HepG2 (cell line): ENCODE measurements around the gene AQP10. TPM values are rescaled to one million over a fixed set of nuclear protein-coding genes. Genes with fewer than 3 reads are reported as not detected.
A peak's percentile ranks its signal among the peaks of the same experiment; 100 is the strongest.

Experiments
- ATM ChIP-seq: fragments of 450-650 bp; IDR thresholded peaks from 2 replicates; pipeline ENCODE4 v1.7.1; 2017; ENCODE audit warnings: mild to moderate bottlenecking, borderline replicate concordance
- FOXK2 ChIP-seq: fragments of 450-650 bp; IDR thresholded peaks from 2 replicates; pipeline ENCODE4 v1.6.1; 2016
- GATAD1 ChIP-seq: IDR thresholded peaks from 2 replicates; pipeline ENCODE4 v1.6.1; 2016; ENCODE audit warnings: missing genetic modification reagents, missing compliant biosample characterization
- HMG20B ChIP-seq: conservative IDR thresholded peaks from 2 replicates; pipeline ENCODE4 v1.6.1; 2016; ENCODE audit warnings: missing genetic modification reagents, missing compliant biosample characterization
- JDP2 ChIP-seq: sonication (generic); formaldehyde crosslinking; IDR thresholded peaks from 2 replicates; pipeline ENCODE4 v1.8.1; 2022; ENCODE audit warnings: missing genetic modification reagents, borderline replicate concordance
- KLF15 ChIP-seq: sonication (generic); formaldehyde crosslinking; IDR thresholded peaks from 2 replicates; pipeline ENCODE4 v1.8.1; 2023; ENCODE audit warnings: borderline replicate concordance, mild to moderate bottlenecking, inconsistent platforms, missing genetic modification reagents, mixed read lengths
- NFRKB ChIP-seq: fragments of 450-650 bp; IDR thresholded peaks from 2 replicates; pipeline ENCODE4 v1.6.1; 2017
- SAP130 ChIP-seq: IDR thresholded peaks from 2 replicates; pipeline ENCODE4 v1.6.1; 2016; ENCODE audit warnings: low read depth
- SP5 ChIP-seq: IDR thresholded peaks from 2 replicates; pipeline ENCODE4 v1.6.1; 2016; ENCODE audit warnings: low read depth, borderline replicate concordance
- TMF1 ChIP-seq: sonication (generic); formaldehyde crosslinking; IDR thresholded peaks from 2 replicates; pipeline ENCODE4 v1.8.1; 2022; ENCODE audit warnings: low read depth, missing genetic modification reagents
- TOE1 ChIP-seq: sonication (generic); formaldehyde crosslinking; IDR thresholded peaks from 2 replicates; pipeline ENCODE4 v1.4.0; 2020; ENCODE audit warnings: mild to moderate bottlenecking, missing genetic modification reagents
- YY1 ChIP-seq: IDR thresholded peaks from 2 replicates; pipeline ENCODE4 v1.6.1; 2011; ENCODE audit warnings: low read length, low read depth, moderate library complexity, mild to moderate bottlenecking; ENCODE audit not compliant: insufficient read depth, insufficient replicate concordance
- ZBTB8A ChIP-seq: sonication (generic); formaldehyde crosslinking; IDR thresholded peaks from 2 replicates; pipeline ENCODE4 v1.4.0; 2020; ENCODE audit warnings: mild to moderate bottlenecking, low read depth, missing genetic modification reagents, borderline replicate concordance
- ZMYM3 ChIP-seq: sonication (generic); formaldehyde crosslinking; IDR thresholded peaks from 2 replicates; pipeline ENCODE4 v1.5.1; 2020; ENCODE audit warnings: mild to moderate bottlenecking, missing genetic modification reagents
- ZNF253 ChIP-seq: sonication (generic); formaldehyde crosslinking; IDR thresholded peaks from 2 replicates; pipeline ENCODE4 v1.8.0; 2022; ENCODE audit warnings: mild to moderate bottlenecking, missing genetic modification reagents, borderline replicate concordance
- ZNF557 ChIP-seq: sonication (generic); formaldehyde crosslinking; IDR thresholded peaks from 2 replicates; pipeline ENCODE4 v1.4.0; 2020; ENCODE audit warnings: missing genetic modification reagents
- ZNF713 ChIP-seq: sonication (generic); formaldehyde crosslinking; IDR thresholded peaks from 2 replicates; pipeline ENCODE4 v1.4.0; 2020; ENCODE audit warnings: mild to moderate bottlenecking, missing genetic modification reagents
- ZNF746 ChIP-seq: sonication (generic); formaldehyde crosslinking; IDR thresholded peaks from 2 replicates; pipeline ENCODE4 v1.8.0; 2022; ENCODE audit warnings: mild to moderate bottlenecking, missing genetic modification reagents
- ZSCAN30 ChIP-seq: sonication (generic); formaldehyde crosslinking; IDR thresholded peaks from 2 replicates; pipeline ENCODE4 v1.5.0; 2020; ENCODE audit warnings: mild to moderate bottlenecking, missing genetic modification reagents
- polyA plus RNA-seq, 8 experiments: library from polyadenylated mRNA; depleted of rRNA in 3 of 8; stranded (reverse) in 7 of 8; unstranded in 1 of 8; fragments of >200 nt; fragmentation: Illumina TruSeq in 4 of 8; extraction: Trizol in 4 of 8; gene quantifications; 2 replicates each; pipeline versions ENCODE4 v1.2.1 to v1.2.3, GENCODE V29; 2011 to 2016; ENCODE audit warnings: low read depth in 4 of 8, missing spikeins in 1 of 8, mixed read lengths in 1 of 8; ENCODE audit not compliant: insufficient read depth in 1 of 8
- total RNA-seq, 5 experiments: library from RNA; depleted of rRNA; stranded (reverse); fragments of >200 nt; fragmentation: Illumina TruSeq; extraction: Trizol; gene quantifications; 2 replicates each; pipeline ENCODE4 v1.2.3, GENCODE V29; 2016; ENCODE audit warnings: low read depth in 1 of 5
- TF ChIP-seq, protein P1 (sequence below): IDR thresholded peaks from 2 replicates; pipeline ENCODE4 v1.6.1; 2016; ENCODE audit warnings: missing compliant biosample characterization, missing genetic modification reagents, borderline replicate concordance
- TF ChIP-seq, protein P2 (sequence below), 2 experiments: IDR thresholded peaks; 2 replicates each; pipeline ENCODE4 v1.6.1; 2011 to 2012; ENCODE audit warnings: low read length in 2 of 2, borderline replicate concordance in 1 of 2, low read depth in 1 of 2, mild to moderate bottlenecking in 1 of 2, moderate library complexity in 1 of 2
- TF ChIP-seq, protein P3 (sequence below): sonication (generic); formaldehyde crosslinking; conservative IDR thresholded peaks from 2 replicates; pipeline ENCODE4 v1.8.0; 2022; ENCODE audit warnings: mild to moderate bottlenecking, moderate library complexity, missing genetic modification reagents

Gene AQP10
- total and polyA plus RNA-seq, 2 of the 13 experiments (the other 11 are each of a cell fraction or from before 2014, with no cell fraction given): 0.30 TPM; not detected in 1

DNA sequence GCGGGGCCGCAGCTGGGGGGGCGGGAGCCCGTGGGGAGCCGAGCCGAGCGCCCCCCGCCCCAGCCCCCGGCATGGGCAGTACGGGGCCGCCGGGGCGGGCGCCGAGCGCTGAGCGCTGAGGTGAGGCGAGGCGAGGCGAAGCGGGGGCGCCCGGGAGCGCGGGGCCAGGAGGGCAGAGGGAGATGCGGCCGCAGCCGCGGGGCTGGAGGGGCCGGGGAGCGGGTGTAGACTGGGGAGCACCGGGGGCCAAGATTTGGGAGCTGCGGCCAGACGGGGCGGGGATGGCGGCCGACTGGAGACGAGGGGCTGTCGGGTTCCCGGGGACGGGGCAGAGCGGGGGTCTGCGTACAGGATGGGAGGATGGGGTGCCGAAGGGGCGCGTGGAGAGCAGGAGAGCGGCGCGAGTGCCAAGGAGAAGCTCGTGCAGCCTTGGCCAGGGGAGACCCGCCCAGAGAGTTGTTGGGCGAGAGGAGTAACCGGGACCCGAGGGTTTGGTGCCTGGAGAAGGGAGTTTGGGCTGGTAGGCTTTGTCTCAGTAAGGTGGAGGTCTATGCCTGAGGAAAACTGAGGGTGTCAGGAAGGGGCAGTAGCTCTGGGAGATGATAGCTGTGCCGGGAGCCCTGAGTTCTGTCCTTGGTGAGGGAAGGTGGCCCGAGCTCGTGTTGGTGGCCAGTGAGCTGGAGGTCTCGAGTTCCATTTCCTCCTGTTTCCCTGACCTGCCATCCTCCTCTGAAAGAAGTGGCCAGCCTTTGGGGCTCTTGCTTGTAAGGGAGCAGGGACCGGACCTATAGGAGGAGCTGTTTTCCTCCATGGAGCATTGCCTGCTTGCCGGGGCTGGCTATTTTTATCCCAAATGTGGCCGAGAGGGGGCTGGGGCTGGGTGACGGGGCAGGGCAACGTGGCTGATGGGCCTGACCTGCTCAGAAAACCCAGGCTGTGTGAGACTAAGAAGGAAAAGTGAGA lies 5.0 kb downstream of the AQP10 start (continued):
- TF ChIP-seq ZMYM3 (CRISPR knock-in tag) (no peak), ATM (no peak), ZNF713 (CRISPR knock-in tag) (no peak), YY1 (peak; percentile 57), SP5 (CRISPR knock-in tag) (no peak), NFRKB (no peak), FOXK2 (no peak), ZBTB8A (CRISPR knock-in tag) (no peak), ZNF557 (CRISPR knock-in tag) (no peak), ZNF253 (CRISPR knock-in tag) (no peak), TOE1 (CRISPR knock-in tag) (no peak), SAP130 (CRISPR knock-in tag) (peak; percentile 56; the same call in 1 of the 2 replicates), GATAD1 (CRISPR knock-in tag) (no peak), ZSCAN30 (CRISPR knock-in tag) (no peak), TMF1 (no peak), ZNF746 (CRISPR knock-in tag) (no peak), JDP2 (no peak), HMG20B (no peak), KLF15 (CRISPR knock-in tag) (no peak)
- TF ChIP-seq, protein P1, sequence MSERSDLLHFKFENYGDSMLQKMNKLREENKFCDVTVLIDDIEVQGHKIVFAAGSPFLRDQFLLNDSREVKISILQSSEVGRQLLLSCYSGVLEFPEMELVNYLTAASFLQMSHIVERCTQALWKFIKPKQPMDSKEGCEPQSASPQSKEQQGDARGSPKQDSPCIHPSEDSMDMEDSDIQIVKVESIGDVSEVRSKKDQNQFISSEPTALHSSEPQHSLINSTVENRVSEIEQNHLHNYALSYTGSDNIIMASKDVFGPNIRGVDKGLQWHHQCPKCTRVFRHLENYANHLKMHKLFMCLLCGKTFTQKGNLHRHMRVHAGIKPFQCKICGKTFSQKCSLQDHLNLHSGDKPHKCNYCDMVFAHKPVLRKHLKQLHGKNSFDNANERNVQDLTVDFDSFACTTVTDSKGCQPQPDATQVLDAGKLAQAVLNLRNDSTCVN (CRISPR knock-in tag): no peak
- TF ChIP-seq, protein P2, sequence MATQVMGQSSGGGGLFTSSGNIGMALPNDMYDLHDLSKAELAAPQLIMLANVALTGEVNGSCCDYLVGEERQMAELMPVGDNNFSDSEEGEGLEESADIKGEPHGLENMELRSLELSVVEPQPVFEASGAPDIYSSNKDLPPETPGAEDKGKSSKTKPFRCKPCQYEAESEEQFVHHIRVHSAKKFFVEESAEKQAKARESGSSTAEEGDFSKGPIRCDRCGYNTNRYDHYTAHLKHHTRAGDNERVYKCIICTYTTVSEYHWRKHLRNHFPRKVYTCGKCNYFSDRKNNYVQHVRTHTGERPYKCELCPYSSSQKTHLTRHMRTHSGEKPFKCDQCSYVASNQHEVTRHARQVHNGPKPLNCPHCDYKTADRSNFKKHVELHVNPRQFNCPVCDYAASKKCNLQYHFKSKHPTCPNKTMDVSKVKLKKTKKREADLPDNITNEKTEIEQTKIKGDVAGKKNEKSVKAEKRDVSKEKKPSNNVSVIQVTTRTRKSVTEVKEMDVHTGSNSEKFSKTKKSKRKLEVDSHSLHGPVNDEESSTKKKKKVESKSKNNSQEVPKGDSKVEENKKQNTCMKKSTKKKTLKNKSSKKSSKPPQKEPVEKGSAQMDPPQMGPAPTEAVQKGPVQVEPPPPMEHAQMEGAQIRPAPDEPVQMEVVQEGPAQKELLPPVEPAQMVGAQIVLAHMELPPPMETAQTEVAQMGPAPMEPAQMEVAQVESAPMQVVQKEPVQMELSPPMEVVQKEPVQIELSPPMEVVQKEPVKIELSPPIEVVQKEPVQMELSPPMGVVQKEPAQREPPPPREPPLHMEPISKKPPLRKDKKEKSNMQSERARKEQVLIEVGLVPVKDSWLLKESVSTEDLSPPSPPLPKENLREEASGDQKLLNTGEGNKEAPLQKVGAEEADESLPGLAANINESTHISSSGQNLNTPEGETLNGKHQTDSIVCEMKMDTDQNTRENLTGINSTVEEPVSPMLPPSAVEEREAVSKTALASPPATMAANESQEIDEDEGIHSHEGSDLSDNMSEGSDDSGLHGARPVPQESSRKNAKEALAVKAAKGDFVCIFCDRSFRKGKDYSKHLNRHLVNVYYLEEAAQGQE (IDR thresholded peaks at IDR 0.05; ENCODE audit: borderline replicate concordance in 1 of 2, low read depth in 1 of 2, low read length in 2 of 2): no peak
- TF ChIP-seq, protein P3, sequence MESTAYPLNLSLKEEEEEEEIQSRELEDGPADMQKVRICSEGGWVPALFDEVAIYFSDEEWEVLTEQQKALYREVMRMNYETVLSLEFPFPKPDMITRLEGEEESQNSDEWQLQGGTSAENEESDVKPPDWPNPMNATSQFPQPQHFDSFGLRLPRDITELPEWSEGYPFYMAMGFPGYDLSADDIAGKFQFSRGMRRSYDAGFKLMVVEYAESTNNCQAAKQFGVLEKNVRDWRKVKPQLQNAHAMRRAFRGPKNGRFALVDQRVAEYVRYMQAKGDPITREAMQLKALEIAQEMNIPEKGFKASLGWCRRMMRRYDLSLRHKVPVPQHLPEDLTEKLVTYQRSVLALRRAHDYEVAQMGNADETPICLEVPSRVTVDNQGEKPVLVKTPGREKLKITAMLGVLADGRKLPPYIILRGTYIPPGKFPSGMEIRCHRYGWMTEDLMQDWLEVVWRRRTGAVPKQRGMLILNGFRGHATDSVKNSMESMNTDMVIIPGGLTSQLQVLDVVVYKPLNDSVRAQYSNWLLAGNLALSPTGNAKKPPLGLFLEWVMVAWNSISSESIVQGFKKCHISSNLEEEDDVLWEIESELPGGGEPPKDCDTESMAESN: no peak
